Measurements from ENCODE around the gene GPR15.

Gene GPR15

DNA sequence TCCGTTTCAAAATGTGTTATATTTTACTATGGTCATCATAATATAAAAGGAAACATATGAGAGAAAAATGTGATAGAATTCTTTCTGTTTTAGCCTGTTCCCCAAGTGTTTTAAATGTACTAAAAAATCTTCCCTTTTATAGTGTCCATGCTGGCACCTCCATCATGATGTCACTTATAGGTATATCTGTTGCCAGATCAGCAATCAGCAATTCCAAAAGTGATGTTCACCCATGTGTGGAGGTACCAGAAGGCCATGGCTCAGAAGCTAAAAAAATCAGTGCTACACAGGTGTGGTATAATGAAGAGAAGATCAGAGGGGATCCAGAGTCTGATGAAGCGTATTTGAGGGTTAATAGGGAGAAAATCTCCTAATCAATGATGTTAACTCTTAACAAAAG lies 1.1 kb upstream of the GPR15 start:
- Histone ChIP-seq H3K4me3 (ENCODE audit: low read length in 2 of 2) (no peak overlapping the region), H3K27ac (ENCODE audit: low read length) (no peak overlapping the region), H3K9ac (ENCODE audit: low read length in 2 of 2) (no peak overlapping the region), H3K27me3 (ENCODE audit: control insufficient read depth in 1 of 2, insufficient read depth in 2 of 2, low read length in 2 of 2) (no peaks in the 10 kb centered on the region), H3K36me3 (ENCODE audit: control insufficient read depth in 2 of 2, insufficient read depth in 2 of 2, low read length in 2 of 2) (no peaks in the 10 kb centered on the region), H3K4me1 (ENCODE audit: control insufficient read depth, insufficient read depth, low read length) (no peaks in the 10 kb centered on the region), H3K9me3 (ENCODE audit: control insufficient read depth in 2 of 2, low read length in 2 of 2) (no peaks in the 10 kb centered on the region)

GRCh38 chr3:98532275-98532637 lies 478 bp downstream of the GPR15 start:
- no peak overlapping the region for H3K4me3 ChIP-seq (ENCODE audit: low read length in 2 of 2)

GRCh38 chr3:98532709-98533571 lies 1.2 kb downstream of the GPR15 start:
- H3K9ac ChIP-seq (ENCODE audit: low read length in 2 of 2) = no peak overlapping the region
- H3K4me1 ChIP-seq (ENCODE audit: control insufficient read depth, insufficient read depth, low read length) = no peaks in the 10 kb centered on the region
- H3K9me3 ChIP-seq (ENCODE audit: control insufficient read depth in 2 of 2, low read length in 2 of 2) = no peaks in the 10 kb centered on the region
- no peak overlapping the region for H3K4me3 ChIP-seq (ENCODE audit: low read length in 2 of 2)
- H3K27me3 ChIP-seq (ENCODE audit: control insufficient read depth in 1 of 2, insufficient read depth in 2 of 2, low read length in 2 of 2) = no peaks in the 10 kb centered on the region
- H3K36me3 ChIP-seq (ENCODE audit: control insufficient read depth in 2 of 2, insufficient read depth in 2 of 2, low read length in 2 of 2) = no peaks in the 10 kb centered on the region
- H3K27ac ChIP-seq (ENCODE audit: low read length) = no peak overlapping the region

More at GRCh38 chr3:98532275-98532637, 478 bp downstream of the GPR15 start:
- Histone ChIP-seq H3K27ac (ENCODE audit: low read length) (no peak overlapping the region), H3K9ac (ENCODE audit: low read length in 2 of 2) (no peak overlapping the region), H3K4me1 (ENCODE audit: control insufficient read depth, insufficient read depth, low read length) (no peaks in the 10 kb centered on the region), H3K9me3 (ENCODE audit: control insufficient read depth in 2 of 2, low read length in 2 of 2) (no peaks in the 10 kb centered on the region), H3K36me3 (ENCODE audit: control insufficient read depth in 2 of 2, insufficient read depth in 2 of 2, low read length in 2 of 2) (no peaks in the 10 kb centered on the region), H3K27me3 (ENCODE audit: control insufficient read depth in 1 of 2, insufficient read depth in 2 of 2, low read length in 2 of 2) (no peaks in the 10 kb centered on the region)

DNA sequence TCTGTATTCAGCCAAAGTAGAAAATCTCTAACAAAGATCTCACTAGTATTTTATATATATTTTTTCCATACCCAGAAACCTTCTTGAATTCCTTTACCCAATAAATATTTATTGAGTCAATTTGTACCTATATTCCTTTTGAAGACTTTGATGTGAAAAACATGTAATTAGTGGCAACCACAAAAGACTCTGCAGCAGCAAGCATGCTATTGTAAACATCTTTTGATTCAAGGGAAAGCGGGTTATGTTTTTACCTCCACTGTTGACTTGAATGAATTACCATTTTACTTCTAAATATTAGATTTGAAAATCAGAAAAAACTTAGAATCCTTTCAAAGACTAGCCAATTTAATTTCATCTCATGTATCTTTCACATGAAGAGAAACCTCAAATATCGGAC lies 2.4 kb downstream of the GPR15 start:
- H3K4me3 ChIP-seq (ENCODE audit: low read length in 2 of 2) = no peak overlapping the region

DNA sequence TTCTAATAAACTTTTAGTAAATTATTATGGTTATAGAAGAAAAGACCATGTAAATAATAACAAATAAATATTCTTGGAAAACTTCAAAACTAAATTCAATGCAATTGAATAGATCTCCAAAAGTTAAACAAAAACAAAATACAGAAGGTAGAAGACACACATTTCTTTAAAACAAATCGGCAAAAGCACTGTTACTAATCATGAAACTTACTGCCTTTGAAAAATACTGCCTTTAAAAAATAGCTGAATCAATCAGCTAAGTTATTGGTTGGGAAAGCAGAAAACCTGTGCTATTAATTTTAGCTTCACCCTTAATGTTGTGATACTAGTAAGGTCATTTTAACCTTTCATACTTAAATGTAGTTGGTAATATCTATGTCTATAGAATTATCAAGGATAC lies 3.0 kb downstream of the GPR15 start:
- no peak overlapping the region for H3K9ac ChIP-seq (ENCODE audit: low read length in 2 of 2)
- no peaks in the 10 kb centered on the region for H3K4me1 ChIP-seq (ENCODE audit: control insufficient read depth, insufficient read depth, low read length)
- no peak overlapping the region for H3K4me3 ChIP-seq (ENCODE audit: low read length in 2 of 2)
- H3K36me3 ChIP-seq (ENCODE audit: control insufficient read depth in 2 of 2, insufficient read depth in 2 of 2, low read length in 2 of 2) = no peaks in the 10 kb centered on the region
- H3K9me3 ChIP-seq (ENCODE audit: control insufficient read depth in 2 of 2, low read length in 2 of 2) = no peaks in the 10 kb centered on the region
- no peak overlapping the region for H3K27ac ChIP-seq (ENCODE audit: low read length)
- H3K27me3 ChIP-seq (ENCODE audit: control insufficient read depth in 1 of 2, insufficient read depth in 2 of 2, low read length in 2 of 2) = no peaks in the 10 kb centered on the region

More for the DNA sequence above, 2.4 kb downstream of the GPR15 start:
- no peak overlapping the region for H3K9ac ChIP-seq (ENCODE audit: low read length in 2 of 2)
- H3K36me3 ChIP-seq (ENCODE audit: control insufficient read depth in 2 of 2, insufficient read depth in 2 of 2, low read length in 2 of 2) = no peaks in the 10 kb centered on the region
- H3K9me3 ChIP-seq (ENCODE audit: control insufficient read depth in 2 of 2, low read length in 2 of 2) = no peaks in the 10 kb centered on the region
- H3K27me3 ChIP-seq (ENCODE audit: control insufficient read depth in 1 of 2, insufficient read depth in 2 of 2, low read length in 2 of 2) = no peaks in the 10 kb centered on the region
- H3K4me1 ChIP-seq (ENCODE audit: control insufficient read depth, insufficient read depth, low read length) = no peaks in the 10 kb centered on the region
- H3K27ac ChIP-seq (ENCODE audit: low read length) = no peak overlapping the region

GRCh38 chr3:98536456-98537017 lies 4.8 kb downstream of the GPR15 start:
- Histone ChIP-seq H3K36me3 (ENCODE audit: control insufficient read depth in 2 of 2, insufficient read depth in 2 of 2, low read length in 2 of 2) (no peaks in the 10 kb centered on the region), H3K4me3 (ENCODE audit: low read length in 2 of 2) (no peak overlapping the region), H3K27me3 (ENCODE audit: control insufficient read depth in 1 of 2, insufficient read depth in 2 of 2, low read length in 2 of 2) (no peaks in the 10 kb centered on the region), H3K27ac (ENCODE audit: low read length) (no peak overlapping the region), H3K9ac (ENCODE audit: low read length in 2 of 2) (no peak overlapping the region), H3K9me3 (ENCODE audit: control insufficient read depth in 2 of 2, low read length in 2 of 2) (no peaks in the 10 kb centered on the region), H3K4me1 (ENCODE audit: control insufficient read depth, insufficient read depth, low read length) (no peaks in the 10 kb centered on the region)

GRCh38 chr3:98540346-98540745 lies 8.6 kb downstream of the GPR15 start:
- H3K27ac ChIP-seq (ENCODE audit: low read length) = no peak overlapping the region
- no peaks in the 10 kb centered on the region for H3K4me1 ChIP-seq (ENCODE audit: control insufficient read depth, insufficient read depth, low read length)

DNA sequence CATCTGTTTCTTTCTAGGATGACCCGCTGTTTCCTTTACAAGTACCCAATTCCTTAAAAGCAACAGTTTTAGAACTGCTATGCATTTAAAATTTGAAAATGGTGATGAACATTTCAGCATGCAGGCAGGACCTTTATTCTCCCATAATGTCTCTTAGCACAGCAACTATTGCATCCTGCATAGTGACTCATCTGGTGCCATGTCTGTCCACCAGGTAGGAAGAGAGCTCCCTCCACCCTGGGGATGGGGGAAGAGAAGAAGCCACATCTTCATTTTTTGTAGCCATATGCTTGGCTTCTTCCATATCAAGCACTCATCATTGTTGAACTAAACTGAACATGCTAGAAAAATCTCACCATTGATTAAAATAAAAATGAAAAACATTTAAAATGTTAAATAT lies 9.9 kb downstream of the GPR15 start:
- no peaks in the 10 kb centered on the region for H3K27me3 ChIP-seq (ENCODE audit: control insufficient read depth in 1 of 2, insufficient read depth in 2 of 2, low read length in 2 of 2)
- no peak overlapping the region for H3K4me3 ChIP-seq (ENCODE audit: low read length in 2 of 2)
- H3K27ac ChIP-seq (ENCODE audit: low read length) = no peak overlapping the region
- H3K9me3 ChIP-seq (ENCODE audit: control insufficient read depth in 2 of 2, low read length in 2 of 2) = no peaks in the 10 kb centered on the region
- H3K4me1 ChIP-seq (ENCODE audit: control insufficient read depth, insufficient read depth, low read length) = no peaks in the 10 kb centered on the region
- H3K36me3 ChIP-seq (ENCODE audit: control insufficient read depth in 2 of 2, insufficient read depth in 2 of 2, low read length in 2 of 2) = no peaks in the 10 kb centered on the region
- no peak overlapping the region for H3K9ac ChIP-seq (ENCODE audit: low read length in 2 of 2)

More at GRCh38 chr3:98540346-98540745, 8.6 kb downstream of the GPR15 start:
- Histone ChIP-seq H3K27me3 (ENCODE audit: control insufficient read depth in 1 of 2, insufficient read depth in 2 of 2, low read length in 2 of 2) (no peaks in the 10 kb centered on the region), H3K36me3 (ENCODE audit: control insufficient read depth in 2 of 2, insufficient read depth in 2 of 2, low read length in 2 of 2) (no peaks in the 10 kb centered on the region), H3K9me3 (ENCODE audit: control insufficient read depth in 2 of 2, low read length in 2 of 2) (no peaks in the 10 kb centered on the region), H3K9ac (ENCODE audit: low read length in 2 of 2) (no peak overlapping the region), H3K4me3 (ENCODE audit: low read length in 2 of 2) (no peak overlapping the region)

DNA sequence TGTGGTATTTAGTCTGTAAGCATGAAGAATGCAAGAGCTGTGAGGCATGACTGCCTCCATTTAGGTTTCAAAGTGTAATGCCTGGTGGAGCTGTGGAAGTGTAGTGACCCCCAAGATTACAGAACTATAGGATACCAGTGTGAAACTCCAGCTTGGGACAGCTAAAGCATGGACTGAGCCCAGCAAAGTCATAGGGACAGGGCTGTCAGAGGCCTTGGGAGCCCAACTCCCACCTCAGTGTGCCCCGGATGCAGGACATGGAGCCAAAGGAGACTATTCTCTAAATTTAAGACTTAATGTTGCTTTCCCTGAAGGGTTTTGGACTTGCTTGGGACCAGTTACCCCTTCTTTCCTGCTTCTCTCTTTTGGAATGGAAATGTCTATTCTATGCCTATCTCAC lies 10.8 kb downstream of the GPR15 start:
- no peaks in the 10 kb centered on the region for H3K27me3 ChIP-seq (ENCODE audit: control insufficient read depth in 1 of 2, insufficient read depth in 2 of 2, low read length in 2 of 2)
- no peak overlapping the region for H3K4me3 ChIP-seq (ENCODE audit: low read length in 2 of 2)
- H3K9me3 ChIP-seq (ENCODE audit: control insufficient read depth in 2 of 2, low read length in 2 of 2) = no peaks in the 10 kb centered on the region
- no peaks in the 10 kb centered on the region for H3K36me3 ChIP-seq (ENCODE audit: control insufficient read depth in 2 of 2, insufficient read depth in 2 of 2, low read length in 2 of 2)
- H3K4me1 ChIP-seq (ENCODE audit: control insufficient read depth, insufficient read depth, low read length) = no peaks in the 10 kb centered on the region
- H3K9ac ChIP-seq (ENCODE audit: low read length in 2 of 2) = no peak overlapping the region
- H3K27ac ChIP-seq (ENCODE audit: low read length) = no peak overlapping the region

DNA sequence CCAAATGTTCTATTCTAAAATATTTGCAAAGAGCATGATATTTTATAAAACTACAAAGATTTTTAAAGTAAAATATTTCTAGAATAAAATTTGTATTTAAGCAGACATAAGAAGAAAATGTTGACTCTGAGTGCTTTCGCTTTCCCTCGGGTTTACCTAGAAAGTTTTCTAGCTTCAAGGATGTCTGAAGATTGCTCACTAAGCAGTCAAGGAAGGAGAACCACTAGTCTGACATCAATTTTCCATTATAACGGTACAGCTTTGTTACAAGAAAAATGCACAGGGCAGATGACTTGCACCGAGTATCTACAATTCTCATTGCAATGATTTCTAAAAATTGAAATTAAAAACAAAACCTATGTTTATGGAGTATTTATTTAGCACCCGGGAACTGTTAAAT lies 14.2 kb downstream of the GPR15 start:
- Histone ChIP-seq H3K27ac (ENCODE audit: low read length) (no peak overlapping the region), H3K4me1 (ENCODE audit: control insufficient read depth, insufficient read depth, low read length) (no peaks in the 10 kb centered on the region), H3K27me3 (ENCODE audit: control insufficient read depth in 1 of 2, insufficient read depth in 2 of 2, low read length in 2 of 2) (no peaks in the 10 kb centered on the region), H3K9ac (ENCODE audit: low read length in 2 of 2) (no peak overlapping the region), H3K4me3 (ENCODE audit: low read length in 2 of 2) (no peak overlapping the region), H3K36me3 (ENCODE audit: control insufficient read depth in 2 of 2, insufficient read depth in 2 of 2, low read length in 2 of 2) (no peaks in the 10 kb centered on the region), H3K9me3 (ENCODE audit: control insufficient read depth in 2 of 2, low read length in 2 of 2) (no peaks in the 10 kb centered on the region)

GRCh38 chr3:98548544-98548943 lies 16.8 kb downstream of the GPR15 start:
- Histone ChIP-seq H3K36me3 (ENCODE audit: control insufficient read depth in 2 of 2, insufficient read depth in 2 of 2, low read length in 2 of 2) (no peaks in the 10 kb centered on the region), H3K9me3 (ENCODE audit: control insufficient read depth in 2 of 2, low read length in 2 of 2) (no peaks in the 10 kb centered on the region), H3K4me1 (ENCODE audit: control insufficient read depth, insufficient read depth, low read length) (no peaks in the 10 kb centered on the region), H3K27me3 (ENCODE audit: control insufficient read depth in 1 of 2, insufficient read depth in 2 of 2, low read length in 2 of 2) (no peaks in the 10 kb centered on the region), H3K27ac (ENCODE audit: low read length) (no peak overlapping the region), H3K4me3 (ENCODE audit: low read length in 2 of 2) (no peak overlapping the region), H3K9ac (ENCODE audit: low read length in 2 of 2) (no peak overlapping the region)

Measured in stomach smooth muscle (tissue), 2 donors.